Body of pancreas (tissue), 4 donors: ENCODE data around the gene NOS1.

Experiments used
- POLR2A ChIP-seq, 3 donors: fragments of 450-650 bp; IDR thresholded peaks; one replicate each; pipeline ENCODE4 v1.6.1; 2016; ENCODE audit warnings: antibody characterized with exemption in 3 of 3, mild to moderate bottlenecking in 2 of 3
- TF ChIP-seq, protein P1 (sequence below), 7 experiments: fragments of 450-650 bp in 4 of 7; fragments of 200-600 bp in 3 of 7; sonication (generic) in 3 of 7; IDR thresholded peaks; one replicate each; pipeline ENCODE4 v1.5.1; 2016 to 2019; ENCODE audit warnings: antibody characterized with exemption in 7 of 7

DNA sequence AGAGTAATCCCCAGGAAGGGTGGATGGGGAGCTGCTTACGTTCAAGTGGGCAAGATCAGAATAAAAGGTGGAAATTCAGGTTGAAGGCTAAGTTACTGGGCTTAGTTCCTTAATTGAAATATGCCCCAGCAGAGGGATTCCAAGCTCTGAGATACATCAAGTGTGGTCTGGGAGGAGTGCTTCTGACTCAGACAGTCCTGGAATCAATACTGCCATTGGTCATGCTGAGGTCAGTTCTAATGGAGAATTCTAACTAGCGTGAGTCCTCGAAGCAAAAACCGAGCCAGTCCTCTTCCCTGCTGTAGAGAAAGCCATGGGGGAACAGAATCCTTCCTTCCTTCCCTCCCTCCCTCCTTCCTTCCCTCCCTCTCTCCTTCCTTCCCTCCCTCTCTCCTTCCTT, 39.9 kb downstream of the NOS1 start:
- TF ChIP-seq POLR2A (IDR thresholded peaks at IDR 0.05): no peak
- TF ChIP-seq, protein P1, sequence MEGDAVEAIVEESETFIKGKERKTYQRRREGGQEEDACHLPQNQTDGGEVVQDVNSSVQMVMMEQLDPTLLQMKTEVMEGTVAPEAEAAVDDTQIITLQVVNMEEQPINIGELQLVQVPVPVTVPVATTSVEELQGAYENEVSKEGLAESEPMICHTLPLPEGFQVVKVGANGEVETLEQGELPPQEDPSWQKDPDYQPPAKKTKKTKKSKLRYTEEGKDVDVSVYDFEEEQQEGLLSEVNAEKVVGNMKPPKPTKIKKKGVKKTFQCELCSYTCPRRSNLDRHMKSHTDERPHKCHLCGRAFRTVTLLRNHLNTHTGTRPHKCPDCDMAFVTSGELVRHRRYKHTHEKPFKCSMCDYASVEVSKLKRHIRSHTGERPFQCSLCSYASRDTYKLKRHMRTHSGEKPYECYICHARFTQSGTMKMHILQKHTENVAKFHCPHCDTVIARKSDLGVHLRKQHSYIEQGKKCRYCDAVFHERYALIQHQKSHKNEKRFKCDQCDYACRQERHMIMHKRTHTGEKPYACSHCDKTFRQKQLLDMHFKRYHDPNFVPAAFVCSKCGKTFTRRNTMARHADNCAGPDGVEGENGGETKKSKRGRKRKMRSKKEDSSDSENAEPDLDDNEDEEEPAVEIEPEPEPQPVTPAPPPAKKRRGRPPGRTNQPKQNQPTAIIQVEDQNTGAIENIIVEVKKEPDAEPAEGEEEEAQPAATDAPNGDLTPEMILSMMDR (IDR thresholded peaks at IDR 0.05): no peak
